ENCODE measurements around the gene ZBTB24.

GRCh38 chr6:109461733-109462526, 21.1 kb downstream of the ZBTB24 start:
- TF ChIP-seq CTCF (IDR thresholded peaks at IDR 0.05), result no peak
- TF ChIP-seq POLR2A (IDR thresholded peaks at IDR 0.05), result no peak

Measured in prostate gland (tissue), 2 donors.